Aorta (tissue), 5 donors: ENCODE measurements around the gene PSMD1. TPM values are rescaled to one million over a fixed set of nuclear protein-coding genes. Genes with fewer than 3 reads are reported as not detected.
"Not testable (repeated sequence)": the region's sequence is repeated elsewhere in the genome, so short reads cannot be mapped to it uniquely, and the experiment has no call there.

ENCODE experiments used
- ATAC-seq: fragments of 200-7000 bp; cut with Tn5 transposase; one replicate; pipeline ENCODE4 v1.9.1; 2022; ENCODE audit warnings: moderate library complexity; ENCODE audit not compliant: low FRiP score
- DNase-seq, 2 donors: peaks; one replicate each; pipeline ENCODE4 v3.0.0-alpha.2; 2020
- H3K27ac ChIP-seq, 2 donors: one replicate each; pipeline ENCODE4 v1.5.1; 2013; ENCODE audit warnings: low read length in 2 of 2, mild to moderate bottlenecking in 2 of 2, moderate library complexity in 2 of 2, control low read depth in 1 of 2, inconsistent platforms in 1 of 2, low read depth in 1 of 2
- H3K27me3 ChIP-seq, 2 donors: one replicate each; pipeline ENCODE4 v1.6.1; 2013; ENCODE audit warnings: control low read depth in 1 of 2, low read length in 1 of 2, mild to moderate bottlenecking in 1 of 2, moderate library complexity in 1 of 2; ENCODE audit not compliant: insufficient read depth in 2 of 2, control insufficient read depth in 1 of 2
- H3K36me3 ChIP-seq, 2 donors: one replicate each; pipeline ENCODE4 v1.6.1; 2013; ENCODE audit warnings: control low read depth in 1 of 2, low read length in 1 of 2, mild to moderate bottlenecking in 1 of 2; ENCODE audit not compliant: insufficient read depth in 2 of 2, control insufficient read depth in 1 of 2
- H3K4me1 ChIP-seq, 2 donors: one replicate each; pipeline ENCODE4 v1.6.1; 2013; ENCODE audit warnings: low read length in 2 of 2, control low read depth in 1 of 2, mild to moderate bottlenecking in 1 of 2, moderate library complexity in 1 of 2; ENCODE audit not compliant: insufficient read depth in 2 of 2, control insufficient read depth in 1 of 2
- H3K4me3 ChIP-seq, 2 donors: one replicate each; pipeline ENCODE4 v1.5.1; 2013; ENCODE audit warnings: low read length in 2 of 2, control low read depth in 1 of 2, mild to moderate bottlenecking in 1 of 2
- H3K9me3 ChIP-seq: one replicate; pipeline ENCODE4 v1.6.1; 2013; ENCODE audit warnings: mild to moderate bottlenecking, low read length; ENCODE audit not compliant: control insufficient read depth
- WGBS, 2 donors: extraction: QIAGEN DNeasy Blood & Tissue Kit; methylation state at CpG; one replicate each; pipeline ENCODE4 v1.1.7; 2013; 5-methylcytosine and 5-hydroxymethylcytosine counted together
- intact Hi-C, 2 donors: fragments of 100-400 bp; cut with DNase I; formaldehyde crosslinking; loops; one replicate each; pipeline versions ENCODE4 v1.14.2 to v1.15.0; 2022
- polyA plus RNA-seq, 2 donors: library from polyadenylated mRNA; stranded (reverse); fragments of 200-250 nt; gene quantifications; one replicate each; pipeline ENCODE4 v1.2.3, GENCODE V29; 2013
- total RNA-seq, 2 donors: library from RNA; stranded (reverse); fragmentation: NEBNext Ultra II Directional; extraction: Animal tissue kit (Norgen Biotek cat#: 25700); gene quantifications; one replicate each; pipeline ENCODE4 v1.2.1, GENCODE V29; 2021
- donor health status: healthy with polysubstance abuse.
- donor health status: Bipolar disorder and iron deficiency.
- donor health status: DM: no; HTN: no; CAD: no.
- donor health status: DM: no; HTN: no; CAD: no.
- donor health status: DM: yes; HTN: yes; CAD: no.

Gene PSMD1
- total and polyA plus RNA-seq, 4 donors = 27.8 to 69.7 (median 51.5) TPM

- Histone ChIP-seq H3K27ac (no peak overlapping the region), H3K27me3 (no peaks in the 10 kb centered on the region), H3K9me3 (no peaks in the 10 kb centered on the region), H3K36me3 (peaks cover 2 to 11% of the 10 kb centered on the region in 2 donors), H3K4me3 (no peak overlapping the region), H3K4me1 (no peaks in the 10 kb centered on the region)
- WGBS, 2 donors = 94 to 98% methylated on average over 5 of the region's 5 CpGs
- no peak for ATAC-seq
- no peak for DNase-seq
- intact Hi-C loops = no loop called here
Measured at GRCh38 chr2:231093933-231094332, 37.3 kb downstream of the PSMD1 start.

DNA sequence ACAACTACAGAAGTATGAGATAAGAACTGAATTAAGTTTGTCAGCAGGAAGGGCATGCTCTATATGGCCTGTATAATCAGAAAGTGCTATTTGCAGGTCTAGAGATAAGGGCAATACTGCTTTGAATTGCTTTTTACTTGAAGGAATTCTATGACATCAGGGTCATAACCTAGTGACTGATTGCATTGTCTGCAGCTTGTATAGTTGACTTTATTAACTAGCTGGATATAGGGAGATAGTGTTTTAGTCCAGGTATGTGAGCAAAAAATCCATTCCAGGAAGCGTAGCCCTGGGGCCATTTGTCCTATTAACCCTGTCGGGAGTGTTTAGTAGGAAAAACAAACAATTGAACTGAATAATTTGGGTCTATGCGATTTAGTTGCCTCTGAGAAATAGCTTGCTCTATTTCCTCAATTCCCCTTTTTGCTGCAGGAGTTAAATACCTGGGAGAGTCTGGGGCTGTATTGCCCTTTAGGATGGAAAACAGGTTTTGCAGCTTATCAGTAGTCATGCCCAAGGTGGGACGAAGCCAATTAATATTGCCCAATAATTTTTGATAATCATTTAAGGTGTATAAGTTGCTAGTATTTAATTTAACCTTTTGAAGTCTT is 38.2 kb downstream of the PSMD1 start:
- intact Hi-C loops = no loop called here
- ATAC-seq = no peak
- peaks cover 0 to 11% of the 10 kb centered on the region in 2 donors for H3K36me3 ChIP-seq
- DNase-seq = no peak
- no peaks in the 10 kb centered on the region for H3K27me3 ChIP-seq
- WGBS, 2 donors = 84 to 92% methylated on average over 4 of the region's 4 CpGs
- H3K4me1 ChIP-seq = no peaks in the 10 kb centered on the region
- no peak overlapping the region for H3K4me3 ChIP-seq
- no peaks in the 10 kb centered on the region for H3K9me3 ChIP-seq
- no peak overlapping the region for H3K27ac ChIP-seq

- H3K27ac ChIP-seq = no peak overlapping the region
- H3K9me3 ChIP-seq = peaks cover 2% of the 10 kb centered on the region
- DNase-seq (no peak), ATAC-seq (no peak)
- no peak overlapping the region for H3K4me3 ChIP-seq
- no peaks in the 10 kb centered on the region for H3K27me3 ChIP-seq
- intact Hi-C loops = loop anchor here (5.0 to 10.0 kb wide), 4 partner anchors 127 to 352 kb away; no protein-coding TSS in a partner anchor
- 97 to 98% methylated on average over 8 of the region's 8 CpGs for WGBS, 2 donors
- H3K4me1 ChIP-seq = no peaks in the 10 kb centered on the region
- H3K36me3 ChIP-seq = peaks cover 1 to 2% of the 10 kb centered on the region in 2 donors
Measured at GRCh38 chr2:231099918-231100317, 43.3 kb downstream of the PSMD1 start.

DNA sequence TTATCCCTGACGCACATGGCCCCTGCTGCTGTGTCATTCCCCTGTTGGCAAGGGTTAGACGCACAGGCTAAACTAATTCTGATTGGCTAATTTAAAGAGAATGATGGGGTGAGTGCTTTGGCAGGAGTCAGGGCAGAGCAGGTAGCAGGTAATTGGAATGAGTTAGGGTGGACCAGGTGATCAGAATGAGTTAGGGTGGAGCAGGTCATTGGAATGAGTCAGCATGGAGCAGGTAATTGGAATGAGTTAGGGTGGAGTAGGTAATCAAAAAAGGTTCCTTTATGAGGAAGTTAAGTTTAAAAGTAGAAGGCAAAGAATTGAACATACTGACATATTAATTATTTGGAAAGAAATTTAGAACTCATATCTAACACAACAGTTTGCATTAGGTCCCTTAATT is 43.7 kb downstream of the PSMD1 start:
- H3K4me3 ChIP-seq, H3K27ac ChIP-seq, ATAC-seq, DNase-seq, H3K27me3 ChIP-seq, H3K36me3 ChIP-seq, H3K4me1 ChIP-seq, H3K9me3 ChIP-seq: not testable (repeated sequence)
- intact Hi-C loops = loop anchor here (5.0 to 10.0 kb wide), 4 partner anchors 127 to 352 kb away; no protein-coding TSS in a partner anchor
- WGBS, 2 donors = 93 to 97% methylated on average over 2 of the region's 2 CpGs

GRCh38 chr2:231100990-231101389 is 44.3 kb downstream of the PSMD1 start:
- Histone ChIP-seq H3K9me3 (peaks cover 2% of the 10 kb centered on the region), H3K4me1 (no peaks in the 10 kb centered on the region), H3K27me3 (no peaks in the 10 kb centered on the region), H3K27ac (no peak overlapping the region), H3K4me3 (no peak overlapping the region), H3K36me3 (peaks cover 0 to 1% of the 10 kb centered on the region in 2 donors)
- intact Hi-C loops = loop anchor here (5.0 to 10.0 kb wide), 4 partner anchors 126 to 351 kb away; no protein-coding TSS in a partner anchor
- ATAC-seq = no peak
- WGBS, 2 donors = 92 to 96% methylated on average over 4 of the region's 4 CpGs
- DNase-seq = no peak

DNA sequence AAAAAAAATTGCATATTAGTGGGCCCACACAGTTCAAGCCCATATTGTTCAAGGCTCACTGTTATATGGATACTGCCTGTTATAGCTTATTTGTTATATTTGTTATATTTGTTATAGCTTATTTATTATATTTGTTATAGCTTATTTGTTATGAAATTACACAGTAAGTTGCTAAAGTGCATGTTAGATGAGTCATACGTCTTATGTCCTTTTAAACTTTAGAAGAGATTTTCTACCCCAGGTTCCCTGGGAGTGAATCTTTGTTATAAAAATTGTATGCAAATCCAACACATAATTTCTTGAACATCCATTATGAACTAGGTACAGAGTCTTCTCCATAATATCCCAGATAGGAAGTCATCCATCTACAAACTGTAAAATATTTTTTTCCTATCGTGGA is 46.1 kb downstream of the PSMD1 start:
- intact Hi-C loops = loop anchor here (5.0 to 10.0 kb wide), 4 partner anchors 125 to 350 kb away; no protein-coding TSS in a partner anchor
- Histone ChIP-seq H3K27ac (no peak overlapping the region), H3K4me1 (no peaks in the 10 kb centered on the region), H3K36me3 (peaks cover 0 to 1% of the 10 kb centered on the region in 2 donors), H3K9me3 (peaks cover 2% of the 10 kb centered on the region), H3K4me3 (no peak overlapping the region), H3K27me3 (no peaks in the 10 kb centered on the region)
- WGBS, 2 donors = 70 to 78% methylated on average over 2 of the region's 2 CpGs
- DNase-seq = no peak
- ATAC-seq = no peak

- peak in 1 of 2 donors; percentile 66 for DNase-seq
- Histone ChIP-seq H3K36me3 (peaks cover 3 to 4% of the 10 kb centered on the region in 2 donors), H3K9me3 (peaks cover 2% of the 10 kb centered on the region), H3K27ac (no peak overlapping the region), H3K27me3 (no peaks in the 10 kb centered on the region), H3K4me1 (no peaks in the 10 kb centered on the region), H3K4me3 (no peak overlapping the region)
- peak; percentile 81 for ATAC-seq
- intact Hi-C loops = loop anchor here (2.0 to 10.0 kb wide), 7 partner anchors 87 to 349 kb away; no protein-coding TSS in a partner anchor
- 3 to 5% methylated on average over 3 of the region's 3 CpGs for WGBS, 2 donors
Measured at GRCh38 chr2:231104115-231104713, 47.5 kb downstream of the PSMD1 start.

DNA sequence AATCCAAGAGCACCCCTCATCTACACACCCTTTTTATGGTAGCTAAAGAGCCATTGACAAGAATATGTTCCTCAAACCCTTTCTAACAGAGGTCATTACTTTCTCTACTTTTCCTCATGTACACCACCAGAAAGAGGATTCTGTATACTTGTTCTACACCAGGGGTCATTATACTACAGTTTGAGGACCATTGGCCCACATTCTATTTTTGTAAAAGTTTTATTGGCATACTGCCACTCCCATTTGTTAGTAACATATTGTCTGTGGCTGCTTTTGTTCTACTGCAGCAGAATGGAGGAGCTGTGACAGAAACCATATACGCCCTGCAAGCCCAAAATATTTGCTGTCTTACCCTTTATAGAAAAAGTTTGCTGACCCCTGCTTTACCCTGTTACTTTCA is 53.9 kb downstream of the PSMD1 start:
- Histone ChIP-seq H3K36me3 (peaks cover 2 to 5% of the 10 kb centered on the region in 2 donors), H3K27me3 (no peaks in the 10 kb centered on the region), H3K4me1 (peaks cover 0 to 4% of the 10 kb centered on the region in 2 donors), H3K9me3 (no peaks in the 10 kb centered on the region), H3K27ac (no peak overlapping the region), H3K4me3 (no peak overlapping the region)
- ATAC-seq (peak; percentile 48), DNase-seq (no peak)
- intact Hi-C loops = no loop called here
- WGBS, 2 donors = 11 to 19% methylated on average over 1 of the region's 1 CpG

GRCh38 chr2:231111987-231112386 is 55.3 kb downstream of the PSMD1 start:
- Histone ChIP-seq H3K36me3 (peaks cover 2 to 5% of the 10 kb centered on the region in 2 donors), H3K4me3 (no peak overlapping the region), H3K4me1 (peaks cover 0 to 4% of the 10 kb centered on the region in 2 donors), H3K9me3 (no peaks in the 10 kb centered on the region), H3K27me3 (no peaks in the 10 kb centered on the region), H3K27ac (no peak overlapping the region)
- intact Hi-C loops = no loop called here
- 84 to 95% methylated on average over 1 of the region's 1 CpG for WGBS, 2 donors
- ATAC-seq = no peak
- DNase-seq = no peak
